ENCODE results near the gene ARRDC1. TPM values are rescaled to one million over a fixed set of nuclear protein-coding genes. Genes with fewer than 3 reads are reported as not detected.

Gene ARRDC1
- polyA plus RNA-seq, 1 donor from 2014 or later: 53.4 TPM

- Histone ChIP-seq H4K20me1 (ENCODE audit: insufficient read depth) (no peaks in the 10 kb centered on the region), H3K9ac (ENCODE audit: low read length) (no peak overlapping the region), H3K4me3 (ENCODE audit: low read length) (no peak overlapping the region), H3K27me3 (ENCODE audit: insufficient read depth, low read depth, low read length) (no peaks in the 10 kb centered on the region), H3K79me2 (replicated peaks; ENCODE audit: insufficient read depth, low read length) (no peaks in the 10 kb centered on the region), H3K27ac (ENCODE audit: low read length) (no peak overlapping the region), H3K9me3 (ENCODE audit: low read length) (no peaks in the 10 kb centered on the region), H3K4me2 (ENCODE audit: low read length) (no peak overlapping the region), H3F3A (ENCODE audit: insufficient read depth, low read length, poor library complexity, severe bottlenecking) (no peaks in the 10 kb centered on the region), H3K9me2 (ENCODE audit: insufficient read depth, low read length) (no peaks in the 10 kb centered on the region), H2AFZ (ENCODE audit: low read depth, low read length) (no peak overlapping the region), H3K36me3 (ENCODE audit: insufficient read depth, low read length) (no peaks in the 10 kb centered on the region)
- TF ChIP-seq, protein P1, sequence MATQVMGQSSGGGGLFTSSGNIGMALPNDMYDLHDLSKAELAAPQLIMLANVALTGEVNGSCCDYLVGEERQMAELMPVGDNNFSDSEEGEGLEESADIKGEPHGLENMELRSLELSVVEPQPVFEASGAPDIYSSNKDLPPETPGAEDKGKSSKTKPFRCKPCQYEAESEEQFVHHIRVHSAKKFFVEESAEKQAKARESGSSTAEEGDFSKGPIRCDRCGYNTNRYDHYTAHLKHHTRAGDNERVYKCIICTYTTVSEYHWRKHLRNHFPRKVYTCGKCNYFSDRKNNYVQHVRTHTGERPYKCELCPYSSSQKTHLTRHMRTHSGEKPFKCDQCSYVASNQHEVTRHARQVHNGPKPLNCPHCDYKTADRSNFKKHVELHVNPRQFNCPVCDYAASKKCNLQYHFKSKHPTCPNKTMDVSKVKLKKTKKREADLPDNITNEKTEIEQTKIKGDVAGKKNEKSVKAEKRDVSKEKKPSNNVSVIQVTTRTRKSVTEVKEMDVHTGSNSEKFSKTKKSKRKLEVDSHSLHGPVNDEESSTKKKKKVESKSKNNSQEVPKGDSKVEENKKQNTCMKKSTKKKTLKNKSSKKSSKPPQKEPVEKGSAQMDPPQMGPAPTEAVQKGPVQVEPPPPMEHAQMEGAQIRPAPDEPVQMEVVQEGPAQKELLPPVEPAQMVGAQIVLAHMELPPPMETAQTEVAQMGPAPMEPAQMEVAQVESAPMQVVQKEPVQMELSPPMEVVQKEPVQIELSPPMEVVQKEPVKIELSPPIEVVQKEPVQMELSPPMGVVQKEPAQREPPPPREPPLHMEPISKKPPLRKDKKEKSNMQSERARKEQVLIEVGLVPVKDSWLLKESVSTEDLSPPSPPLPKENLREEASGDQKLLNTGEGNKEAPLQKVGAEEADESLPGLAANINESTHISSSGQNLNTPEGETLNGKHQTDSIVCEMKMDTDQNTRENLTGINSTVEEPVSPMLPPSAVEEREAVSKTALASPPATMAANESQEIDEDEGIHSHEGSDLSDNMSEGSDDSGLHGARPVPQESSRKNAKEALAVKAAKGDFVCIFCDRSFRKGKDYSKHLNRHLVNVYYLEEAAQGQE (IDR thresholded peaks at IDR 0.05; ENCODE audit: borderline replicate concordance): no peak
- TF ChIP-seq TAF1 (IDR thresholded peaks at IDR 0.05; ENCODE audit: low read depth) (no peak), MXI1 (conservative IDR thresholded peaks at IDR 0.05; ENCODE audit: poor library complexity, severe bottlenecking) (no peak), EZH2 (IDR thresholded peaks at IDR 0.05; ENCODE audit: borderline replicate concordance, insufficient read depth, low read length, poor library complexity, severe bottlenecking) (no peak)
- TF ChIP-seq, protein P2, sequence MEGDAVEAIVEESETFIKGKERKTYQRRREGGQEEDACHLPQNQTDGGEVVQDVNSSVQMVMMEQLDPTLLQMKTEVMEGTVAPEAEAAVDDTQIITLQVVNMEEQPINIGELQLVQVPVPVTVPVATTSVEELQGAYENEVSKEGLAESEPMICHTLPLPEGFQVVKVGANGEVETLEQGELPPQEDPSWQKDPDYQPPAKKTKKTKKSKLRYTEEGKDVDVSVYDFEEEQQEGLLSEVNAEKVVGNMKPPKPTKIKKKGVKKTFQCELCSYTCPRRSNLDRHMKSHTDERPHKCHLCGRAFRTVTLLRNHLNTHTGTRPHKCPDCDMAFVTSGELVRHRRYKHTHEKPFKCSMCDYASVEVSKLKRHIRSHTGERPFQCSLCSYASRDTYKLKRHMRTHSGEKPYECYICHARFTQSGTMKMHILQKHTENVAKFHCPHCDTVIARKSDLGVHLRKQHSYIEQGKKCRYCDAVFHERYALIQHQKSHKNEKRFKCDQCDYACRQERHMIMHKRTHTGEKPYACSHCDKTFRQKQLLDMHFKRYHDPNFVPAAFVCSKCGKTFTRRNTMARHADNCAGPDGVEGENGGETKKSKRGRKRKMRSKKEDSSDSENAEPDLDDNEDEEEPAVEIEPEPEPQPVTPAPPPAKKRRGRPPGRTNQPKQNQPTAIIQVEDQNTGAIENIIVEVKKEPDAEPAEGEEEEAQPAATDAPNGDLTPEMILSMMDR (IDR thresholded peaks at IDR 0.05; ENCODE audit: poor library complexity, severe bottlenecking): no peak
These were observed 35.8 kb upstream of the ARRDC1 start for GRCh38 chr9:137569609-137570203.

- H3K9me2 ChIP-seq (ENCODE audit: insufficient read depth, low read length): no peaks in the 10 kb centered on the region
- H3K4me3 ChIP-seq (ENCODE audit: low read length): no peak overlapping the region
- no peaks in the 10 kb centered on the region for H3F3A ChIP-seq (ENCODE audit: insufficient read depth, low read length, poor library complexity, severe bottlenecking)
- H3K36me3 ChIP-seq (ENCODE audit: insufficient read depth, low read length): no peaks in the 10 kb centered on the region
- no peak overlapping the region for H2AFZ ChIP-seq (ENCODE audit: low read depth, low read length)
- no peaks in the 10 kb centered on the region for H3K79me2 ChIP-seq (replicated peaks; ENCODE audit: insufficient read depth, low read length)
- H3K4me2 ChIP-seq (ENCODE audit: low read length): no peak overlapping the region
- no peak overlapping the region for H3K27ac ChIP-seq (ENCODE audit: low read length)
- H4K20me1 ChIP-seq (ENCODE audit: insufficient read depth): no peaks in the 10 kb centered on the region
- H3K9ac ChIP-seq (ENCODE audit: low read length): no peak overlapping the region
- TF ChIP-seq TAF1 (IDR thresholded peaks at IDR 0.05; ENCODE audit: low read depth): no peak
- no peak for TF ChIP-seq RAD21 (conservative IDR thresholded peaks at IDR 0.05)
- TF ChIP-seq MXI1 (conservative IDR thresholded peaks at IDR 0.05; ENCODE audit: poor library complexity, severe bottlenecking): no peak
- TF ChIP-seq, protein P1 (IDR thresholded peaks at IDR 0.05; ENCODE audit: borderline replicate concordance): no peak
- TF ChIP-seq POLR2AphosphoS5 (IDR thresholded peaks at IDR 0.05): no peak
- TF ChIP-seq, protein P2 (IDR thresholded peaks at IDR 0.05; ENCODE audit: poor library complexity, severe bottlenecking): no peak
- TF ChIP-seq EP300 (conservative IDR thresholded peaks at IDR 0.05; ENCODE audit: poor library complexity, severe bottlenecking): no peak
- no peak for TF ChIP-seq SMC3 (conservative IDR thresholded peaks at IDR 0.05; ENCODE audit: poor library complexity)
- TF ChIP-seq EZH2 (IDR thresholded peaks at IDR 0.05; ENCODE audit: borderline replicate concordance, insufficient read depth, low read length, poor library complexity, severe bottlenecking): no peak
- no peaks in the 10 kb centered on the region for H3K27me3 ChIP-seq (ENCODE audit: insufficient read depth, low read depth, low read length)
- H3K9me3 ChIP-seq (ENCODE audit: low read length): no peaks in the 10 kb centered on the region
These were observed 34.9 kb upstream of the ARRDC1 start for GRCh38 chr9:137570566-137570965.
